ENCODE results near the gene ZNF629.
"Not testable (repeated sequence)": the region's sequence is repeated elsewhere in the genome, so short reads cannot be mapped to it uniquely, and the experiment has no call there.

ZNF629 gene

DNA sequence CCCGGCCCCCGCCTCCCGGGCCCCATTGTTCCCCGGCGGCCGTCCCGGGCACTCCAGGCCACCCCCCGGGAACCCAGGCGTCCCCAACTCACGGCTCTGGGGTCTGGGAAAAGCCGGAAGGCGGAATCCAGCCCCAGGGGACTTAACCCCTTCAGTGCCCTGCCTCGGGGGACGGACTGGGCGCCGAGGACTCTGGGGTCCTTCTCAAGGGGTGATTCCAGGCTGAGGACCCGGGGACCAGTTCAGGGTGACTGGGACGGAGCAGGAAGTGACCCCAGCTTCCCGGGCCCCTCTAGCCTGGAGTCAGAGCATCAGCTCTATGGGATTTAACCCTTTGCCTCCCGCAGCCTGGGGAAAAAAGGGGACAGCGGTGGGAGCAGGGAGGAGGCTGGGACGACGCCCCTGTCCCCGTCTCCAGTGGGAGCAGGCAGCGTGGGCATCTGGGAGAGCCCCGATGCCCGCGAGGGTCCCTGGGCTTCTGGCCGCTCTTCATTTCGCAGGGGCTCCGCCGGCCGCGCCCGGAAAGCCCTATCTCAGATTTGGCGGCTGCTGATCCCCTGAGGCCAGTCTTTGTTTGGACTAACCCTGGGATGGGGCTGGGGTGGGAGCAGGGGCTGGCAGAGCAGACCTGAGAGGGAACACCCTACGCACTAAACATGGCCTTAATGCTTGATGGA is at the start of gene ZNF629:
Gene ZNF629 (minus strand): TSS at position 270 of the 677 bp plus-strand sequence. CDS start 2,723 bp downstream, outside the sequence.
- DNase-seq: no peak

- DNase-seq: no peak
These were observed 47.2 kb upstream of the ZNF629 start for GRCh38 chr16:30834130-30834740.

DNA sequence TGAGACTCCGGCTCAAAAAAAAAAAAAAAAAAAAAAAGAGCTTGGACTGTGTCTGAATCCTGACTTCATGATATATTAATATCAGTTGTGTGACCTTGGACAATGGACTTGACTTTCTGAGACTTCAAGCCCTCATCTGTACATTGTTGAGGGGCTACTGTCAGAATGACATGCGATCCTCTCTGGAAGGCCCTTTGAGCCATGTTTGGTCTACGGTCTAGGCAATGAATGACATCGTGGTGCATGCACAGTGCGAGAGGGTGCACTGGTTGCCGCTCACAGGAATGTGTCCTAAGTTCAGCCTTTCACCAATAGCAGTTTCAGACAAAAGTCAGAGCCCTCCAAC is 43.0 kb upstream of the ZNF629 start:
- no peak for DNase-seq

GRCh38 chr16:30829130-30830071 is 42.4 kb upstream of the ZNF629 start:
- no peak for DNase-seq

GRCh38 chr16:30821891-30822290 is 34.9 kb upstream of the ZNF629 start:
- no peak for DNase-seq

DNA sequence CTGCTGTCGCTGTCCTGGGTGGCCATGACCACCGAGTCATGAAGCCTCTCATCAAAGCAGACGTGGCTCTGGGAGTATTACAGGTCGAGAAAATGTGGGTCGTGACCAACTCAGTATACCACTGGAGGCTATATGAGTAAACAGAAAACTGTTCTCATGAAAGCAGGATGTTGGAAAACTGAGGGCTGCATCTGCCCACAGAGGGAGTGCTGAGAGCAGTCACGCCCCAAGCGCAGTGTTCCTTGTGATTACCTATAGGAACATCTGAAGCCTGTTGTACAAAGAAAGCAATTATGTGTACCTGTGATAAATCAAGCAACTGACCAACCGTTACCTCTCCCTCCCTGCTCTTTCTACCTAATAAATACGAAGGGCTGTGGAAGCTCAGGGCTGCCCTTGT is 34.4 kb upstream of the ZNF629 start:
- not testable (repeated sequence) for DNase-seq

DNA sequence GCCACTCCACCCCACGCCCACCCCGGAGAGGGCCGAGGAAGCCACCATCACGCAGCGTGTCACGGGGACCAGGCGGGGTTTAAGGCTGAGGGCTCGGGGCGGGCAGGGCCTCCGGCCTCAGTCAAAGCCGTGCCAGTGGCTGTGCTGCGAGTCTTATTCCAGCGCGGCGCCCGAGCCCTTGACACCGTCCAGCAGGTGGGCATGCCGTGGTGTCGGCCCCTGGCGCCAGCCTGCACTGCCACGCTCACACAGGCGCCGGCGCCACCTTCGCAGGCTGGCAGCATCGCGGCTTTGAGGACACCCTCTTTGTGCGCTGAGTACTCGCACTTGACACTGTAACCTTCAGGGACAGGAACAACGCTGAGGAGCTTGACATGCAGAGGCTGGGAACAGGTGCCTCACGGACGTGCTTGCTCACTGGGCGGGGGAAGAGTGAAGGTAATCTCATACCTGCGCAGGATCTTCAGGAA is 34.0 kb upstream of the ZNF629 start:
- DNase-seq: no peak

DNA sequence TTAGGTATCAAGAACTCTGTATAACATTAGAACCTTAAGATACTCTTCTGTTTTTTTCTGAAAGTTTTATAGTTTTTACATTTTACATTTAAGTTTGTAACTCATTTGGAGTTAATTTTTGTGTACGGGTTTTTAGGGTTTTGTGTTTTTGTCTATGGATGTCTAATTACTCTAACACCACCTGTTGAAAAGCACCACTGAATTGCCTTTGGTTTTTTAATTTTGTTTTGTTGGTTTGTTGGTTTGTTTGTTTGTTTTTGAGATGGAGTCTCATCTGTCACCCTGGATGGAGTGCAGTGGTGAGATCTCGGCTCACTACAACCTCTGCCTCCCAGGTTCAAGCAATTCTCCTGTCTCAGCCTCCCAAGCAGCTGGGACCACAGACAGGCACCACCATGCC is 29.8 kb upstream of the ZNF629 start:
- DNase-seq: no peak

DNA sequence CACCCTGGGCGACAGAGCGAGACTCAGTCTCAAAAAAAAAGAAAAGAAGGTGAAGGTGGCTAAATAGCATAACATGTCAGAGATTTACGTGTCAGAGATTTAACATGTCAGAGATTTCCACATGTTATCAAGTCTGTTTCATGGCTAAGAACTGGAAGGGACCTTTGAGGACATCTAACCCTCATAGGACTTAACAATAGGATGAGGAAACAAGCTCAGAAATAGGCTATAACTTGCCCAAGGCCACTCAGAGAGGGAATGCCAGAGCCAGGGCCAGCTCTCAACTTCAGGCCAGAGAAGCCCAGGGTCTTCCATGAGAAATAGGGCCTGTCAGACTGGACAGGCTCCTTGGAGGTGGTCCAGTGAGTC is 26.8 kb upstream of the ZNF629 start:
- no peak for DNase-seq

DNA sequence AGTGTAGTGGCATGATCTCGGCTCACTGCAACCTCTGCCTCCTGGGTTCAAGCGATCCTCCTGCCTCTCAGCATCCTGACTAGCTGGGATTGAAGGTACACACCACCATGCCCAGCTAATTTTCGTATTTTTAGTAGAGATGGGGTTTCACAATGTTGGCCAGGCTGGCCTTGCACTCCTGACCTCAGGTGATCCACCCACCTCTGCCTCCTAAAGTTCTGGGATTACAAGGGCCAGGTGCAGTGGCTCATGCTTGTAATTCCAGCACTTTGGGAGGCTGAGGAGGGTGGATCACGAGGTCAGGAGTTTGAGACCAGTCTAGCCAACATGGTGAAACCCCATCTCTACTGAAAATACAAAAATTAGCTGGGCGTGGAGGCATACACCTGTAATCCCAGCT is 22.7 kb upstream of the ZNF629 start:
- not testable (repeated sequence) for DNase-seq

DNA sequence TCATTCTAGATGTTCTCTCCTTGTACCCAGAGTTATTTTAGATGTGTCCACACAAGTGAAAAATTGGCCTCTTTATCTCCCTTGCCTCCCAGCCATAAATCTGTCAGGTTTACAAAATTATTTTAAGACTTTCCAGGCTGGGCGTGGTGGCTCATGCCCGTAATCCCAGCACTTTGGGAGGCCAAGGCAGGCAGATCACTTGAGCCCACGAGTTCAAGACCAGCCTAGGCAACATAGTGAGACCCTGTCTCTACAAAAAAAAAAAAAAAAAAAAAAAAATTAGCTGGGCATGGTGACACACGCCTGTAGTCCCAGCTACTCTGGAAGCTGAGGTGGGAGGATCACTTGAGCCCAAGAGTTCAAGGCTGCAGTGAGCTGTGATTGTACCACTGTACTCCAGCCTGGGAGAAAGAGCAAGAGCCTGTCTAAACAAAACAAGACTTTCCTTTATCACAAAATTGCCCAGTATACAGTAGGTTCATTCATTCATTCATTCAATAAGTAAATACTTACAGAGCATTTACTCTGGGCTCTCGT is 22.0 kb upstream of the ZNF629 start:
- DNase-seq: not testable (repeated sequence)

GRCh38 chr16:30808146-30808545 is 21.1 kb upstream of the ZNF629 start:
- DNase-seq: peak; percentile 22 to 33

- DNase-seq: peak; percentile 25 to 30
These were observed 18.6 kb upstream of the ZNF629 start for GRCh38 chr16:30805370-30806169.

- DNase-seq: no peak
These were observed 18.0 kb upstream of the ZNF629 start for GRCh38 chr16:30805056-30805369.

DNA sequence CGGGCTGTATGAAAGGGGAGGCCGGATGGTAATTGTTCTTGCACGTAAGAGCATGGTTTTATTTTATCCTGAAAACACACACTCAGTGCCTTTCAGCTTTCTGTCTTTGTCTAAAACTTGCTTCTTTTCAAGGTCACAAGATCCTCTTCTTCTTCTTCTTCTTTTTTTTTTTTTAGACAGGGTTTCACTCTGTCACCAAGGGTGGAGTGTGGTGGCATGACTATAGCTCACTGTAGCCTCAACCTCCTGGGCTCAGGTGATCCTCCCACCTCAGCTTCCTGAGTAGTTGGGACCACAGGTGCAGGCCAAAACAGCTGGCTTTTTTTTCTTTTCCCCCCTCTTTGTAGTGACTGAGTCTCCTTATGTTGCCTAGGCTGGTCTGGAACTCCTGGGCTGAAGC is 15.9 kb upstream of the ZNF629 start:
- DNase-seq: no peak

- DNase-seq: no peak
These were observed 10.8 kb upstream of the ZNF629 start for GRCh38 chr16:30797670-30798309.

DNA sequence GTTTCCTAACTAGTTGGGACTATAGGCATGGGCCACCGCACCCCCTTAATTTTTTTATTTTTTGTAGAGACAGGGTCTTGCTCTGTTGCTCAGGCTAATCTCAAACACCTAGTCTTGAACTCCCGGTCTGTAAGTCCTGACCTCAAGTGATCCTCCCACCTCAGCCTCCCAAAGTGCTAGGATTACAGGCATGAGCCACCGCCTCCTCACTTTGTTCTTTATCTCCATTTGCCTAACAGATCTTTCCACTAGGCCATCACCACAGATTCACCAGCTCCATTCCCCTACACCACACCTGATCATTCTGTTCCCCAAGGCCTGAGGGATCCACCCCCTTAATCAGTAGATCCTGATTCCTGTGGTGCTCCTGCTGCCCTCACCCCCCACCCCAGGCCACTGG is 7.6 kb upstream of the ZNF629 start:
- no peak for DNase-seq

DNA sequence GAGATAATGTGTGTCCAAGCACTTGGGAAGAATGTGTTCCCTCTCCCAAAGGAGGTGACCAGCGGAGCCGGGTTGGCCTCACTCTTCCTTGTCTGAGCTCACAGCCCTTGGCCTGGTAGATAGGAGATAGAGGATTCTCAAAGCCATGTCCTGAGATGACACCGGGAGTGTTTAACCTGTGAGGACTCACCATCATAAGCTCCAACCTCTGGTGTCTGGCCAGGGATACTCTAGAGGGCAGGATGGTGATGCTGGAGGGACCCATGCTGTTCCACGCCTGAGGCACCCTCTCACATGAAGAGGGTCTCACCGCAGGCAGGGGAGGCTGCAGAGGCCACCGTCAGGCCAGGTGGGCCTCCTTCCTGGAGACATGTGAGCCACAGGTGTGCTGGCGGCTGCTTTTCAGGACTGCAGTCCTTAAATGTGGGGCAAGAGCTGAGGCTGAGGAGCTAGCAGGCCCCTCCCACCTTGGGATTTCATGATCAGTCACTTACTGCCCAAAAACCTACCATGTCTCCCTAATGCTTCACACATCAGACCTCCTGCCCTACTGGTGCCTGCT is 6.6 kb upstream of the ZNF629 start:
- no peak for DNase-seq

GRCh38 chr16:30787613-30788378 is 791 bp upstream of the ZNF629 start:
- no peak for DNase-seq

- no peak for DNase-seq
These were observed 680 bp downstream of the ZNF629 start for GRCh38 chr16:30786115-30786935.

Data from AML-193 (cell line).